Esophagus muscularis mucosa (tissue), 3 donors: Measurements from ENCODE around the gene CYS1.

Experiments
- POLR2A ChIP-seq: fragments of 450-650 bp; IDR thresholded peaks from one replicate; pipeline ENCODE4 v1.6.1; 2017; ENCODE audit warnings: antibody characterized with exemption, moderate library complexity, mild to moderate bottlenecking, low read depth
- TF ChIP-seq, protein P1 (sequence below), 3 experiments: fragments of 200-600 bp in 2 of 3; fragments of 450-650 bp in 1 of 3; sonication (generic) in 2 of 3; IDR thresholded peaks; one replicate each; pipeline ENCODE4 v1.5.1; 2017 to 2019; ENCODE audit warnings: antibody characterized with exemption in 3 of 3, mild to moderate bottlenecking in 2 of 3, moderate library complexity in 1 of 3

DNA sequence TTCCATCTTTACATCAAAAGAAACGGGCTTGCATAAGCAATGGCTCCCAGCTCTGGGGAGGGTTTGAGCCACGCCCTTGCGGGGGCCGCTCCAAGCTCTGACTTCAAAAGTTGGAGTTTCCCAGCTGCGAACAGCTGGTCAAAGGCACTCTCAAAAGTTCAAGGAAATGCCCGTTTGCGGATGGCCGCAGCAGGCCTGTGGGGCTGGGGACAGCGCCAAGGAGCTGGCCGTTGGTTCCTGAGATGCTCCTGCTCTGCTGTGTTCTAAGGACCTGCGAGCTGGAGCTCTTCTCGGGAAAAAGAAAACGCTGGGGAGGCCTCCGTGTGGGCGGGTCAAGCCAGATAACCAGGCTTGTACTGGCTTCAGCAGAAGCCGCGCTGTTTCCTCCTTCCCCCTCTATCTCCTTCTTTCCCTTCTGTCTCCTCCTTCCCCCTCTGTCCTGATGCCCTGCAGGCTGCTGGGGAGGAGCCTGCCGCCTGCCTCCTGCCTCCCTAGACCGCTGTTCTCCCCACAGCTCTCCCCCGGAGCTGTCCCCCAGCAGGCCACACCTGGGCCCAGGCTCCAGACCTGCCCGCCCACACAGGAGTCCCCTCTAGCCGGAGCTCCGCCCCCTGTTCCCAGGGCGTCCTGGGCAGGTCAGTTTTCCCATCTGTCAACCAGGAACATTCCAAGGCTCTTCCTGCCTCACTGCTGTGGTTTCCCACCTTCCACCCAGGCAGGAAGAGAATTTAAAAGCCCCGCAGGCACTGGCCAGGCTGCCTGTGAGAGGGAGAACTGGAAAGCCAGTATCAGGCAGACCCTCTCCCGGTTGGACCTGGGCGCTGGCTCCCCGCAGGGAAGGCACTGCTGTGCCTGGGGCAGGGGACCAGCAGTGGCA is 22.7 kb downstream of the CYS1 start:
- TF ChIP-seq, protein P1, sequence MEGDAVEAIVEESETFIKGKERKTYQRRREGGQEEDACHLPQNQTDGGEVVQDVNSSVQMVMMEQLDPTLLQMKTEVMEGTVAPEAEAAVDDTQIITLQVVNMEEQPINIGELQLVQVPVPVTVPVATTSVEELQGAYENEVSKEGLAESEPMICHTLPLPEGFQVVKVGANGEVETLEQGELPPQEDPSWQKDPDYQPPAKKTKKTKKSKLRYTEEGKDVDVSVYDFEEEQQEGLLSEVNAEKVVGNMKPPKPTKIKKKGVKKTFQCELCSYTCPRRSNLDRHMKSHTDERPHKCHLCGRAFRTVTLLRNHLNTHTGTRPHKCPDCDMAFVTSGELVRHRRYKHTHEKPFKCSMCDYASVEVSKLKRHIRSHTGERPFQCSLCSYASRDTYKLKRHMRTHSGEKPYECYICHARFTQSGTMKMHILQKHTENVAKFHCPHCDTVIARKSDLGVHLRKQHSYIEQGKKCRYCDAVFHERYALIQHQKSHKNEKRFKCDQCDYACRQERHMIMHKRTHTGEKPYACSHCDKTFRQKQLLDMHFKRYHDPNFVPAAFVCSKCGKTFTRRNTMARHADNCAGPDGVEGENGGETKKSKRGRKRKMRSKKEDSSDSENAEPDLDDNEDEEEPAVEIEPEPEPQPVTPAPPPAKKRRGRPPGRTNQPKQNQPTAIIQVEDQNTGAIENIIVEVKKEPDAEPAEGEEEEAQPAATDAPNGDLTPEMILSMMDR (IDR thresholded peaks at IDR 0.05): no peak
- no peak for TF ChIP-seq POLR2A
